DND-41 (cell line): ENCODE data around the gene MED23.

Source experiments
- ATAC-seq: fragments of 200-7000 bp; cut with Tn5 transposase; 3 replicates; pipeline ENCODE4 v1.9.1; 2021; ENCODE audit warnings: low read depth; ENCODE audit not compliant: insufficient read depth
- DNase-seq: peaks from one replicate; pipeline ENCODE4 v3.0.0-alpha.2; 2020
- H2AFZ ChIP-seq: 2 replicates; pipeline ENCODE4 v1.6.0; 2012; ENCODE audit warnings: low read depth, low read length
- H3K27ac ChIP-seq: 2 replicates; pipeline ENCODE4 v1.5.1; 2012; ENCODE audit warnings: low read length, inconsistent platforms
- H3K27me3 ChIP-seq: fragments of 200-600 bp; sonication (generic); 2 replicates; pipeline ENCODE4 v1.6.0; 2012; ENCODE audit warnings: low read length, mild to moderate bottlenecking, inconsistent platforms; ENCODE audit not compliant: insufficient read depth, poor library complexity
- H3K36me3 ChIP-seq: 2 replicates; pipeline ENCODE4 v1.5.1; 2012; ENCODE audit warnings: low read length, inconsistent platforms; ENCODE audit not compliant: insufficient read depth
- H3K4me1 ChIP-seq: 2 replicates; pipeline ENCODE4 v1.5.1; 2012; ENCODE audit warnings: mild to moderate bottlenecking, low read length; ENCODE audit not compliant: insufficient read depth
- H3K4me2 ChIP-seq: 2 replicates; pipeline ENCODE4 v1.6.0; 2012; ENCODE audit warnings: mild to moderate bottlenecking, moderate library complexity, low read length, inconsistent platforms; ENCODE audit not compliant: insufficient read depth
- H3K4me3 ChIP-seq, 2 experiments: fragments of 200-600 bp in 1 of 2; shearing (Covaris generic) in 1 of 2; 2 replicates each; pipeline ENCODE4 v1.5.1; 2012 to 2016; ENCODE audit warnings: inconsistent platforms in 2 of 2, low read length in 2 of 2, mild to moderate bottlenecking in 2 of 2, low read depth in 1 of 2, moderate library complexity in 1 of 2
- H3K79me2 ChIP-seq: 2 replicates; pipeline ENCODE4 v1.6.0; 2012; ENCODE audit warnings: low read length, inconsistent platforms; ENCODE audit not compliant: insufficient read depth
- H3K9ac ChIP-seq: 2 replicates; pipeline ENCODE4 v1.6.0; 2012; ENCODE audit warnings: low read depth, mild to moderate bottlenecking, inconsistent platforms, low read length, moderate library complexity
- H3K9me3 ChIP-seq: 2 replicates; pipeline ENCODE4 v1.5.1; 2012; ENCODE audit warnings: low read length, moderate library complexity, mild to moderate bottlenecking, inconsistent platforms; ENCODE audit not compliant: insufficient read depth, severe bottlenecking
- H4K20me1 ChIP-seq: 2 replicates; pipeline ENCODE4 v1.6.0; 2012; ENCODE audit warnings: low read length; ENCODE audit not compliant: insufficient read depth
- CTCF ChIP-seq: IDR thresholded peaks from 2 replicates; pipeline ENCODE4 v1.5.1; 2012; ENCODE audit warnings: borderline replicate concordance, low read length, moderate library complexity, mild to moderate bottlenecking; ENCODE audit not compliant: poor library complexity, severe bottlenecking; ENCODE audit errors: extremely low read depth
- EZH2 ChIP-seq: IDR thresholded peaks from 3 replicates; pipeline ENCODE4 v1.6.1; 2012; ENCODE audit warnings: borderline replicate concordance, low read depth, mild to moderate bottlenecking, moderate library complexity, low read length, inconsistent platforms; ENCODE audit not compliant: severe bottlenecking

Gene MED23

GRCh38 chr6:131640576-131640975, 12.5 kb upstream of the MED23 start:
- Histone ChIP-seq H2AFZ (no peak overlapping the region), H3K79me2 (no peaks in the 10 kb centered on the region), H3K36me3 (no peaks in the 10 kb centered on the region), H4K20me1 (no peaks in the 10 kb centered on the region), H3K4me2 (no peak overlapping the region), H3K4me1 (no peaks in the 10 kb centered on the region), H3K9me3 (no peaks in the 10 kb centered on the region), H3K27me3 (peaks cover 10% of the 10 kb centered on the region), H3K4me3 (no peak overlapping the region), H3K27ac (no peak overlapping the region), H3K9ac (no peak overlapping the region)
- ATAC-seq (no peak), DNase-seq (no peak)
- no peak for TF ChIP-seq CTCF
- no peak for TF ChIP-seq EZH2

GRCh38 chr6:131640100-131640499, 12.1 kb upstream of the MED23 start:
- TF ChIP-seq CTCF (no peak), EZH2 (no peak)
- ATAC-seq (no peak), DNase-seq (no peak)
- Histone ChIP-seq H3K9ac (no peak overlapping the region), H3K4me2 (no peak overlapping the region), H4K20me1 (no peaks in the 10 kb centered on the region), H3K79me2 (no peaks in the 10 kb centered on the region), H2AFZ (no peak overlapping the region), H3K4me1 (no peaks in the 10 kb centered on the region), H3K27ac (no peak overlapping the region), H3K4me3 (no peak overlapping the region), H3K36me3 (no peaks in the 10 kb centered on the region), H3K27me3 (peaks cover 10% of the 10 kb centered on the region), H3K9me3 (no peaks in the 10 kb centered on the region)

- no peak for ATAC-seq
- Histone ChIP-seq H3K27me3 (peaks cover 10% of the 10 kb centered on the region), H3K27ac (no peak overlapping the region), H3K4me3 (no peak overlapping the region), H3K4me1 (no peaks in the 10 kb centered on the region), H2AFZ (no peak overlapping the region; the same call in 1 of the 2 replicates), H3K79me2 (no peaks in the 10 kb centered on the region), H3K36me3 (no peaks in the 10 kb centered on the region), H3K9me3 (no peaks in the 10 kb centered on the region), H3K9ac (no peak overlapping the region), H3K4me2 (no peak overlapping the region), H4K20me1 (no peaks in the 10 kb centered on the region)
- TF ChIP-seq EZH2: no peak
- no peak for TF ChIP-seq CTCF
- DNase-seq: no peak
These were observed 10.0 kb upstream of the MED23 start for GRCh38 chr6:131638013-131638412.
